ENCODE results near the gene STARD6.

The STARD6 gene

DNA sequence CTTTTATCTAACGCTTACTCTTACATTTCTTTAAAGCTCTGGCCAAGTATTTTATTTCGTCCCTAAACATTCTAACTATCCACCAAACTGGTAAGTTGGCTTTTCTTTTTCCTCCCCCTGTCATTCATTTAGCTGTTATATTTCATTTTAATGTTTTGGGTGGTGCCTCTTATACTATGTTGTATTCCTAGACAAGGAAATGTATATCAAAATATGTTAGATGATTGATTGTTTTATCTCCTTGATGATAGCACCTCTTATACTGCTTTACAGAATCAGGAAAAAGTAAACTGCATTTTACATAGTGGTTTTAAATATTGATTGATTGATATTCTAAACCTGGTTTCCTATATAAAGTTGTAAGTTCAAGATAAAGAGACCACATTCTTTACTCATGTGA, 24.0 kb upstream of the STARD6 start:
- H3K4me3 ChIP-seq (replicated peaks; ENCODE audit: low read depth, low read length): no peak overlapping the region
- no peak for DNase-seq (ENCODE audit: low read depth)
- TF ChIP-seq, protein P1, sequence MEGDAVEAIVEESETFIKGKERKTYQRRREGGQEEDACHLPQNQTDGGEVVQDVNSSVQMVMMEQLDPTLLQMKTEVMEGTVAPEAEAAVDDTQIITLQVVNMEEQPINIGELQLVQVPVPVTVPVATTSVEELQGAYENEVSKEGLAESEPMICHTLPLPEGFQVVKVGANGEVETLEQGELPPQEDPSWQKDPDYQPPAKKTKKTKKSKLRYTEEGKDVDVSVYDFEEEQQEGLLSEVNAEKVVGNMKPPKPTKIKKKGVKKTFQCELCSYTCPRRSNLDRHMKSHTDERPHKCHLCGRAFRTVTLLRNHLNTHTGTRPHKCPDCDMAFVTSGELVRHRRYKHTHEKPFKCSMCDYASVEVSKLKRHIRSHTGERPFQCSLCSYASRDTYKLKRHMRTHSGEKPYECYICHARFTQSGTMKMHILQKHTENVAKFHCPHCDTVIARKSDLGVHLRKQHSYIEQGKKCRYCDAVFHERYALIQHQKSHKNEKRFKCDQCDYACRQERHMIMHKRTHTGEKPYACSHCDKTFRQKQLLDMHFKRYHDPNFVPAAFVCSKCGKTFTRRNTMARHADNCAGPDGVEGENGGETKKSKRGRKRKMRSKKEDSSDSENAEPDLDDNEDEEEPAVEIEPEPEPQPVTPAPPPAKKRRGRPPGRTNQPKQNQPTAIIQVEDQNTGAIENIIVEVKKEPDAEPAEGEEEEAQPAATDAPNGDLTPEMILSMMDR (IDR thresholded peaks at IDR 0.05; ENCODE audit: low read length, missing control alignments): no peak

DNA sequence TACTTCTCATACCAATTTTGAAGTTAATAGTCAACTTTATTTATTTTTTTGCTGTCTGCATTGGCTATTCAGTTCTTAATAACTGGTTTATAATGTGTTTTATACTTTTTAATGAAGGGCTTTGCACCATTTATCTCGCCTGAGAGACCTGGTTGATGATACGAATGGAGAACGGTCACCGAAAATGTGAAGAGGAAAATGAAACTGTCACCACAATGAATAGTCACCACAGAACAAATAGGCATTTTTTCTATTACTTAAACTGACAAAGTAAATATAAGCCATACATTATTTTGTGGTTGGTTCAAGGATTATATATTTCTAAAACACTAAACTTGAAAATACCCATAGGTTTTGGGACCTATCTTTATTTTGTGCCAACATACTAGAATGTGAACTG, 20.4 kb upstream of the STARD6 start:
- no peak for DNase-seq (ENCODE audit: low read depth)

DNA sequence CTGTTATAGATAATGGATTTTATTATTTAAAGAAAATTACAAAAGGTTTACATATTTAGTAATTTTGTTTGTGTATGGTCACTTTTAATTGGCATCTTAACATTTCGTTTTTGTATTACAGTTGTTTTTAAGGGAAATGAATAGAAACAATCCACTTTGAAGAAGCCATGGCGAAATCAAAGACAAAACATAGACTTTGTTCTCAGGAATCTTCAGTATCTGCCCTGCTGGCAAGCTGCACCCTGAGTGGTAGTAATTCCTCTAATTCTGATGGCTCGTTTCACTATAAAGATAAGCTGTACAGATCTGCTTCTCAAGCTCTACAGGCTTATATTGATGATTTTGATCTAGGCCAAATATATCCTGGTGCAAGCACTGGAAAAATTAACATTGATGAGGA, 2.7 kb upstream of the STARD6 start:
- TF ChIP-seq, protein P1 (IDR thresholded peaks at IDR 0.05; ENCODE audit: low read length, missing control alignments): no peak
- no peak overlapping the region for H3K4me3 ChIP-seq (replicated peaks; ENCODE audit: low read depth, low read length)
- DNase-seq (ENCODE audit: low read depth): peak; percentile 16

More for the DNA sequence above, 20.4 kb upstream of the STARD6 start:
- H3K4me3 ChIP-seq (replicated peaks; ENCODE audit: low read depth, low read length): no peak overlapping the region
- TF ChIP-seq, protein P1 (IDR thresholded peaks at IDR 0.05; ENCODE audit: low read length, missing control alignments): no peak

DNA sequence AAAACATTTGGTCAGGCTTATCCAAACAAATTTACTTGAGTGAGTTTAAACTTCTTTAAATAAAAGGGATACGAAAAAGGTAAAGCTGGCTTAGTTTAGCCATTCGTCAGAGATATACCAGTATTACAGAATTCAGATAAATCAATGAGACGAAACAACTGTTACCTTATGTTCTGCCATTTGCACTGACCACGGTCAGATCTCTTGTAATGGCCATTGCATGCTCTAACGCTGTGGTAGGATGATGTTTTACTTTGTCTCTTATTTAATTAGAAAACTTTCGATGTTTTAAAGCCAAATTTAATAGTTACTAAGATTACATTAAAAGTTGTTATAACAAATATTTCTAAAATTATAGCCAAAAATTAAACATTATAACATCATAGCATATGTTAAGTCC, 1.6 kb upstream of the STARD6 start:
- DNase-seq (ENCODE audit: low read depth): peak; percentile 22
- peak overlapping the region; percentile 78 for H3K4me3 ChIP-seq (replicated peaks; ENCODE audit: low read depth, low read length)
- TF ChIP-seq, protein P1 (IDR thresholded peaks at IDR 0.05; ENCODE audit: low read length, missing control alignments): no peak

DNA sequence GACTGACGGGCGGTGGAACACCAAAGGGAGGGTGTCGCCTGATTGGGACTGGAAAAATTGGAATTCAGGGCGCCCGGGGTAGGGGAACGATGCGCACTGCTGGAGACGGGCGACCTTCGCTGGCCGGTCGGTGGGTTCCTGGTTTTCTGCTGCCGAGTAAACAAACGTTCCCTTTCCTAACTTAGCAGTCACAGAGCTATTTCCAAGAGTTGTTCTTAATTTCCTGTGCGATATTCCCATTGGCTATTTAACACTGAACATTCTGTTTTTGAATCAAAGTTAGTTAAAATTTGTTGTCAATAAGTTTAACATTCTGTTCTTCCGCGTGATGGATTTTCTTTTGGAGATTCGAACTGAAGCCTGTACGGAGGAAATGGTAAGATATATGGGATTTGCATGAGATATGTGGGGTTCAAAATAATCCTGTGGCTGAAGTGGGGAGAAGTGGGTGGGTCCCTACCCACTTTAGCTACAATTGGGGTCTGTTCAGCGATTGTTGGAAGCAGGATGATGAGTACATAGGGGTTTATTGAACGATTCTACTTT, 910 bp upstream of the STARD6 start:
- H3K4me3 ChIP-seq (replicated peaks; ENCODE audit: low read depth, low read length): peak overlapping the region; percentile 78
- TF ChIP-seq, protein P1 (IDR thresholded peaks at IDR 0.05; ENCODE audit: low read length, missing control alignments): no peak
- DNase-seq (ENCODE audit: low read depth): peak; percentile 24

DNA sequence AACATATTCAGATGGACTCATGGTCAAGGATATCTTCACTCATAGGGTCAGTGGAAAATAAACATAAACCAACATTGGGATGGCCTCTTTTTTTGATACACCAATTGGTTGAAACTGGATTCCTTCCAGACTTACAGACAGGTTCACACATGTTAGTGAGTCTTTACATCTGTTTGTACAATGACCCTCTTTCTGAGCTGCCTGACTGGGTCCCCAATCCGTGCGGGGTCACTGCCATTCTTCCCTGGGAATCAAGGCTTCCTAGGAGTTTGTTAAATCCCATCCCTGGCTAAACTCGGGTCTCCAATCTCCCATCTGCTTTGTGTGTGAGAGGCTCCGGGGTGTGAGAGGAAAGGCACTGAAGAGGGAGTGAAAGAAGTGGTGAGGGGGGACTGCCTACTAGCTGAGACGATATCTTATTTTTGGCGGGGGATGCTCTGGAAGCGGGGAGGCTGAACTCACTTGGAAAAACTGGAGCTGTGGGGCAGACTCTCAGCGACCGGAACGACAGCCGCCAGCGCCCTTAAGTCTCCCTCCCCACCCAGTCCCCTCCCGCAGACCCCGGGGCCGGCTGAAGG, 487 bp downstream of the STARD6 start:
- peak overlapping the region; percentile 78 for H3K4me3 ChIP-seq (replicated peaks; ENCODE audit: low read depth, low read length)
- TF ChIP-seq, protein P1 (IDR thresholded peaks at IDR 0.05; ENCODE audit: low read length, missing control alignments): no peak
- DNase-seq (ENCODE audit: low read depth): no peak

DNA sequence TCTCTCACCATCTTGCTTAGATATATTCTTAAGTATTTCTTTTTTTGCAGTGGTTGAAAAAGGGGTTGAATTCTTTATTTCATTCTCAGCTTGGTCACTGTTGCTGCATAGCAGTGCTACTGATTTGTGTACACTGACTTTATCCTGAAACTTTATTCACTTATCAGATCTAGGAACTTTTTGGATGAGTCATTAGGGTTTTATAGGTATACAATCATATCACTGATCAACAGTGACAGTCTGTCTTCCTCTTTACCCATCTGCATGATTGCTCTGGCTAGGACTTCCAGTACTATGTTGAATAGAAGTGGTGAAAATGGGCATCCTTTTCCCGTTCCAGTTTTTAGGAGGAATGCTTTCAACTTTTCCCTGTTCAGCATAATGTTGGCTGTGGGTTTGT, 6.5 kb downstream of the STARD6 start:
- no peak for DNase-seq (ENCODE audit: low read depth)
- TF ChIP-seq, protein P1 (IDR thresholded peaks at IDR 0.05; ENCODE audit: low read length, missing control alignments): no peak
- no peak overlapping the region for H3K4me3 ChIP-seq (replicated peaks; ENCODE audit: low read depth, low read length)

Data from fibroblast of pulmonary artery (primary cell).